ENCODE measurements around the gene PDE2A. TPM values are rescaled to one million over a fixed set of nuclear protein-coding genes. Genes with fewer than 3 reads are reported as not detected.
"Not testable (repeated sequence)": the region's sequence is repeated elsewhere in the genome, so short reads cannot be mapped to it uniquely, and the experiment has no call there.

The PDE2A gene
- total RNA-seq, 1 donor from 2014 or later = not detected

DNA sequence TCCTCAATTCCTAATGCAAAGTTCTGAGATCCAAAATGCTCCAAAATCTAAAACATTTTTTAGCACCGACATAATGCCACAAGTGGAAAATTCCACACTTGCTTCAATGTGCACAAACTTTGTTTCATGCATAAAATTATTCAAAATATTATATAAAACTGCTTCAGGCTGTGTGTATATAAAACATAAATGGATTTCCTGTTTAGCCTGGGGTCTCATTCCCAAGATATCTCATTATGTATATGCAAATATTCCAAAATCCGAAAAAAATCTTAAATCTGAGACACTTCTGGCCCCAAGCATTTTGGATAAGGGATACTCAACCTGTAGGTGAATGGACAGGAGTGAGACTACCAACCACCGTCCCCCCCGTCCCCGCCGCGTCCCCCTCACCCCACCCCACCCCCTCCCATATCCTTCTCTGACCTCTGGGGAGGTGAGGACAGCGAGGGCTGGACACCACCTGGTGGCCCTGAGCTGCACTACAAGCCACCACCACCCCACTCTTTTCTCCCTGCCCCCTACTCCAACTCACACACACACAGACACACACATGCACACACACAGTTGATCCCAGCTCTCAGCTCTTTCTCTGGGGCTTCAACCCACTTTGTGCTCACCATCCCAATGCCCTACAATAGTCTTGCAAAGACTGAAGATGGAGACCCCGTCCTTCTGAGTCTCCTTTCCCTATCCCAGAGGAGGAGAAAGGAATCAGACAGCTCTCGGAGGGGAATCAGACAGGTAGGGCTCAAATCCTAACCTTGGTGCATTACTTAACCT is 101.0 kb downstream of the PDE2A start:
- TF ChIP-seq, protein P1, sequence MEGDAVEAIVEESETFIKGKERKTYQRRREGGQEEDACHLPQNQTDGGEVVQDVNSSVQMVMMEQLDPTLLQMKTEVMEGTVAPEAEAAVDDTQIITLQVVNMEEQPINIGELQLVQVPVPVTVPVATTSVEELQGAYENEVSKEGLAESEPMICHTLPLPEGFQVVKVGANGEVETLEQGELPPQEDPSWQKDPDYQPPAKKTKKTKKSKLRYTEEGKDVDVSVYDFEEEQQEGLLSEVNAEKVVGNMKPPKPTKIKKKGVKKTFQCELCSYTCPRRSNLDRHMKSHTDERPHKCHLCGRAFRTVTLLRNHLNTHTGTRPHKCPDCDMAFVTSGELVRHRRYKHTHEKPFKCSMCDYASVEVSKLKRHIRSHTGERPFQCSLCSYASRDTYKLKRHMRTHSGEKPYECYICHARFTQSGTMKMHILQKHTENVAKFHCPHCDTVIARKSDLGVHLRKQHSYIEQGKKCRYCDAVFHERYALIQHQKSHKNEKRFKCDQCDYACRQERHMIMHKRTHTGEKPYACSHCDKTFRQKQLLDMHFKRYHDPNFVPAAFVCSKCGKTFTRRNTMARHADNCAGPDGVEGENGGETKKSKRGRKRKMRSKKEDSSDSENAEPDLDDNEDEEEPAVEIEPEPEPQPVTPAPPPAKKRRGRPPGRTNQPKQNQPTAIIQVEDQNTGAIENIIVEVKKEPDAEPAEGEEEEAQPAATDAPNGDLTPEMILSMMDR (IDR thresholded peaks at IDR 0.05) = peak; percentile 48
- Mint-ChIP-seq H3K9me3 (ENCODE audit: unreplicated experiment) (no peaks in the 10 kb centered on the region), H3K4me1 (ENCODE audit: unreplicated experiment) (peaks cover 11% of the 10 kb centered on the region), H3K27ac (ENCODE audit: unreplicated experiment) (no peak overlapping the region), H3K36me3 (ENCODE audit: unreplicated experiment) (no peaks in the 10 kb centered on the region), H3K4me3 (ENCODE audit: unreplicated experiment) (no peak overlapping the region), H3K27me3 (ENCODE audit: unreplicated experiment) (peaks cover 16% of the 10 kb centered on the region)
- no peak for DNase-seq (ENCODE audit: extremely low spot score, unreplicated experiment)

DNA sequence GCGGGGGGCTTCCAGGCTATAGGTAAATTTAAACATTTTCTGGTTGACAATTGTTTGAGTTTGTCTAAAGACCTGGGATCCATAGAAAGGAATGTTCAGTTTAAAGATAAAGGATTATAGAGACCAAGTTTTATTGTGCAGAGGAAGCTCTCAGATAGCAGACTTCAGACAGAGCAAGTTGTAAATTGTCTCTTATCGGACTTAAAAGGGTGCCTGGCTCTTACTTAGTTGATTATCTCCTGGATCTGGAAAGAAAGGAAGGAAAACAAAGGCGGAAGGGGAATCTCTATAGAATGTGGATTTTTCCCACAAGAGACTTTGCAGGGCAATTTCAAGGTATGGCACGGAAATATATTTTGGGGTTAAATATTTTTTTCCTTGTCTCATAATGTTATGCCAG is 101.7 kb downstream of the PDE2A start:
- not testable (repeated sequence) for DNase-seq (ENCODE audit: extremely low spot score, unreplicated experiment); H3K9me3 Mint-ChIP-seq (ENCODE audit: unreplicated experiment); H3K4me3 Mint-ChIP-seq (ENCODE audit: unreplicated experiment); H3K36me3 Mint-ChIP-seq (ENCODE audit: unreplicated experiment); H3K27ac Mint-ChIP-seq (ENCODE audit: unreplicated experiment)
- H3K4me1 Mint-ChIP-seq (ENCODE audit: unreplicated experiment) = peaks cover 11% of the 10 kb centered on the region
- H3K27me3 Mint-ChIP-seq (ENCODE audit: unreplicated experiment) = peaks cover 16% of the 10 kb centered on the region

DNA sequence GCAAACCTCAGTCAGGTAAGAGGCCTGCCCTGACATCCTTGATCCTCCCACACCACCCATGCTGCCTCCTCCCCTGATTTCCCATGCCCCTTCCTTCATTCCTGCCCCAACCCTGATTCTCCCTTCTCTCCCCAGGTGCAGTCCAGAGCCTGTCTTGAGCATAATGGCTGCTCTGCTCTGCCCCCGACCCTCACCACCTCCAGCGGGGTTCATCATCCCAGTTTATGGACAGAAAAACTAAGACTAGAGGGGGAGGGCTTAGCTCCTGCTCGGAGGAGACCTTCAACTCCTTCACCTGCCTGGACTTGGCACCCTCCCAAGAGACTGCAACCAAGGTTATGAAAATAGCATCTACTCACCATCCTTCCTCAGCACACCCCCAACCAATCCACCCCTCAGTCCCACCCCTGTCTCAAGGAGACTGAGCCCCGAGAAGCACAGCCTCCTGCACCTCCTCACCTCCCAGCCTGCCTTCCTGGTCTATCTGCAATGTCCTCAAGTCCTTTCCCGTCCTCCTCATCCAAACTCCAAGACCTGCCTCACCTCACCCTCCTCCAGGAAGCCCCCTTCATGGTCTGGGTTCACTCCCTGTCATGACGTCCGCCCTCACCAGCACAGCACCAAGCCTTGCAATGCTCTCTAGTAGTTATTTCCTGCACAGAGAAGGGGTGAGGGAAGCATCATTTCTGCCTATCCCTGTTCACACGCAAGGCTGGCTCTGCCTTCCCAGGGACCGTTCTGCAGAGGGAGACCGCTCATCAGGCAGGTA is 103.1 kb downstream of the PDE2A start:
- Mint-ChIP-seq H3K27me3 (ENCODE audit: unreplicated experiment) (peaks cover 20% of the 10 kb centered on the region), H3K36me3 (ENCODE audit: unreplicated experiment) (no peaks in the 10 kb centered on the region), H3K27ac (ENCODE audit: unreplicated experiment) (no peak overlapping the region), H3K4me1 (ENCODE audit: unreplicated experiment) (peaks cover 11% of the 10 kb centered on the region), H3K9me3 (ENCODE audit: unreplicated experiment) (no peaks in the 10 kb centered on the region), H3K4me3 (ENCODE audit: unreplicated experiment) (no peak overlapping the region)
- no peak for DNase-seq (ENCODE audit: extremely low spot score, unreplicated experiment)
- TF ChIP-seq, protein P1 (IDR thresholded peaks at IDR 0.05) = no peak

DNA sequence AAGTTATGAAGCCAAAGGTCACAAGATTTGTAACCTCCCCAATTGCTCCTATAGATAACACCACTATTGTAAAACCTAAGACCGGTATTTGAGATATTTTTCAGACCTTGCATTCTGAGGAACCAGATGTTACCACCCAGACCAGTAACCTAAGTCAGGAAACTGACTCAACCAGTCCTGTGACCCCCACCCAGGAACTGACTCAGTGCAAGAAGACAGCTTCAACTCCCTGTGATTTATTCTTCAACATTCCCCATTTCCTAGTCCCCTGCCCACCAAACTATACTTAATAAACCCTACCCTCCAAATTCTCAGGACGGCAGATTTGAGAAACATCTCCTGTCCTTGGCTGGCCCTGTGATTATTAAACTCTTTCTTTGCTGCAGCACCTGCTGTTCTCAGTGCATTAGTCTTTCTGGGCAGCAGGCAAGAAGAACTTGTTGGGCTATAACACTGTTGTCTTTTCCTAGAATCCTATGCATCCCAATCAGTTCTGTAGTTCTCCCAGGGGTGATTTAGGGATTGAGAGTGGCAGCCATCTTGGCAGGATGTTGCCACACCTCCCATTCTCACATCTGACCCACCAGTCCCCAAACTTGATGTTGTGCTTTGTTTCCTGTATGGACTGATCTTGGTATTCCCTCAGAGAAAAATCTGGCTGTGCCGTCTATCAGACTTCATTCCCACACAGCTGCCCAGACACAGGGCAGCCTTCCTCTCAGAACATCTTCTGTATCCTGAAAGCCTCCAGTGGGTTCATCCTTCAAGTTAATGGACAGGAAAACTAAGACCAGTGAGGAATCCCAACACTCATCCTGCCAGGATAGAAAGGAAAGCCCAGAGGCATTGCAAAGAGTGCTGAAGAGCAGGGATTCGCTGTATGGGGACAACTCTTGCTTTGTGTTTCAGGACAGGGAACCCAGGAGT is 104.0 kb downstream of the PDE2A start:
- Mint-ChIP-seq H3K36me3 (ENCODE audit: unreplicated experiment) (no peaks in the 10 kb centered on the region), H3K9me3 (ENCODE audit: unreplicated experiment) (no peaks in the 10 kb centered on the region), H3K4me3 (ENCODE audit: unreplicated experiment) (no peak overlapping the region), H3K27me3 (ENCODE audit: unreplicated experiment) (peaks cover 20% of the 10 kb centered on the region), H3K4me1 (ENCODE audit: unreplicated experiment) (peaks cover 11% of the 10 kb centered on the region), H3K27ac (ENCODE audit: unreplicated experiment) (no peak overlapping the region)
- TF ChIP-seq, protein P1 (IDR thresholded peaks at IDR 0.05) = no peak
- DNase-seq (ENCODE audit: extremely low spot score, unreplicated experiment) = no peak

DNA sequence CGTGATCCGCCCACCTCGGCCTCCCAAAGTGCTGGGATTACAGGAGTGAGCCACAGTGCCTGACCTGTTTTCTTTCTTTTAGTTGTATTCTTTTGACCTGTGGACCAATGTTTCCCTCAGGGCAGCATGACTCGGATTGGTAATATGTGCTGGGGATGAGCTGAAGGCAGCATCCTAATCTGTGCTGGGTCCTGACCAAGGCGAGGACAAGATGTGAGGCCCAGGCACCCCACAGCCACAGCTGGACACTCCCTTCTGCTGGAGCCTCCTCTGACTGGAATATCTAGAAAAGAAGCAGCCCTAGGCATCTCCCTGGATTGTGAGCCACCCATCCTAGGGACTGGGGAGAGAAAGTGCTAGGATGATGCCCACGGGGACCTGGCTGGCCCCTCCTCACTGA is 105.4 kb downstream of the PDE2A start:
- H3K27ac Mint-ChIP-seq (ENCODE audit: unreplicated experiment) = no peak overlapping the region

More for the DNA sequence above, 105.4 kb downstream of the PDE2A start:
- no peaks in the 10 kb centered on the region for H3K9me3 Mint-ChIP-seq (ENCODE audit: unreplicated experiment)
- H3K36me3 Mint-ChIP-seq (ENCODE audit: unreplicated experiment) = no peaks in the 10 kb centered on the region
- TF ChIP-seq, protein P1 (IDR thresholded peaks at IDR 0.05) = no peak
- no peak overlapping the region for H3K4me3 Mint-ChIP-seq (ENCODE audit: unreplicated experiment)
- DNase-seq (ENCODE audit: extremely low spot score, unreplicated experiment) = no peak
- H3K4me1 Mint-ChIP-seq (ENCODE audit: unreplicated experiment) = peaks cover 11% of the 10 kb centered on the region
- peaks cover 11% of the 10 kb centered on the region for H3K27me3 Mint-ChIP-seq (ENCODE audit: unreplicated experiment)
